T-helper 2 cell (primary cell): ENCODE measurements around the gene MKKS.

Experiments used
- DNase-seq, 5 experiments: peaks; one replicate each; pipeline versions ENCODE4 v3.0.0 to v3.0.0-alpha.2; 2012 to 2022
- total RNA-seq, 2 donors: gene quantifications; one replicate each; lab custom pipeline; 2026; lab: John Stamatoyannopoulos, UW

MKKS gene
- 3.1 to 10.6 reads per million in 2 donors for total RNA-seq

- DNase-seq: peak; percentile 70 to 95 (median 82)
These were observed at the start of gene MKKS for GRCh38 chr20:10433623-10434466. Gene MKKS, minus strand, starts transcription at chr20:10434222. Its CDS starts 20,708 bp downstream, at chr20:10413514.

GRCh38 chr20:10483691-10484090 lies 49.7 kb upstream of the MKKS start:
- DNase-seq: no peak

GRCh38 chr20:10481676-10482075 lies 47.7 kb upstream of the MKKS start:
- DNase-seq: no peak

GRCh38 chr20:10478930-10479329 lies 44.9 kb upstream of the MKKS start:
- no peak for DNase-seq

GRCh38 chr20:10478205-10478604 lies 44.2 kb upstream of the MKKS start:
- DNase-seq: peak in 1 of 5 experiments; percentile 44

GRCh38 chr20:10476319-10476724 lies 42.3 kb upstream of the MKKS start:
- peak in 1 of 5 experiments; percentile 65 for DNase-seq

- peak in 1 of 5 experiments; percentile 38 for DNase-seq
These were observed 41.2 kb upstream of the MKKS start for GRCh38 chr20:10475225-10475624.

- no peak for DNase-seq
These were observed 40.7 kb upstream of the MKKS start for GRCh38 chr20:10474606-10475184.

GRCh38 chr20:10472871-10473270 lies 38.8 kb upstream of the MKKS start:
- DNase-seq: no peak

GRCh38 chr20:10470276-10470675 lies 36.3 kb upstream of the MKKS start:
- no peak for DNase-seq

GRCh38 chr20:10469599-10469998 lies 35.6 kb upstream of the MKKS start:
- DNase-seq: peak in 1 of 5 experiments; percentile 76

GRCh38 chr20:10469056-10469455 lies 35.0 kb upstream of the MKKS start:
- DNase-seq: no peak

- DNase-seq: no peak
These were observed 34.4 kb upstream of the MKKS start for GRCh38 chr20:10468340-10468845.

GRCh38 chr20:10467681-10468339 lies 33.8 kb upstream of the MKKS start:
- no peak for DNase-seq

- DNase-seq: no peak
These were observed 32.8 kb upstream of the MKKS start for GRCh38 chr20:10466855-10467254.

GRCh38 chr20:10466325-10466724 lies 32.3 kb upstream of the MKKS start:
- no peak for DNase-seq

- DNase-seq: no peak
These were observed 31.1 kb upstream of the MKKS start for GRCh38 chr20:10465135-10465534.

GRCh38 chr20:10463622-10464021 lies 29.6 kb upstream of the MKKS start:
- no peak for DNase-seq

GRCh38 chr20:10462516-10462915 lies 28.5 kb upstream of the MKKS start:
- no peak for DNase-seq

GRCh38 chr20:10461495-10461894 lies 27.5 kb upstream of the MKKS start:
- no peak for DNase-seq

GRCh38 chr20:10454151-10454750 lies 20.2 kb upstream of the MKKS start:
- DNase-seq: no peak

GRCh38 chr20:10453241-10453640 lies 19.2 kb upstream of the MKKS start:
- peak in 2 of 5 experiments; percentile 7 to 89 for DNase-seq

- DNase-seq: no peak
These were observed 15.2 kb upstream of the MKKS start for GRCh38 chr20:10449270-10449669.
